Esophagus squamous epithelium (tissue), 4 donors: ENCODE results near the gene INPPL1.

Experiments used
- CTCF ChIP-seq, 6 experiments: fragments of 450-650 bp in 4 of 6; fragments of 200-600 bp in 2 of 6; sonication (generic) in 2 of 6; IDR thresholded peaks; one replicate each; pipeline ENCODE4 v1.5.1; 2016 to 2019; ENCODE audit warnings: antibody characterized with exemption in 6 of 6, mild to moderate bottlenecking in 4 of 6, moderate library complexity in 4 of 6
- POLR2A ChIP-seq, 4 donors: fragments of 450-650 bp; IDR thresholded peaks; one replicate each; pipeline ENCODE4 v1.6.1; 2017; ENCODE audit warnings: antibody characterized with exemption in 4 of 4, mild to moderate bottlenecking in 4 of 4, moderate library complexity in 3 of 4

- TF ChIP-seq POLR2A (IDR thresholded peaks at IDR 0.05) = no peak
- TF ChIP-seq CTCF (IDR thresholded peaks at IDR 0.05) = no peak
These were observed 46.9 kb upstream of the INPPL1 start for GRCh38 chr11:72177656-72178055.
